DMS 273 (cell line): Measurements from ENCODE around the gene KRT14.
"Not testable (repeated sequence)": the region's sequence is repeated elsewhere in the genome, so short reads cannot be mapped to it uniquely, and the experiment has no call there.

ENCODE experiments used
- DNase-seq: peaks from one replicate; lab custom pipeline; 2025; ENCODE audit not compliant: unreplicated experiment; lab: John Stamatoyannopoulos, UW

The KRT14 gene

DNA sequence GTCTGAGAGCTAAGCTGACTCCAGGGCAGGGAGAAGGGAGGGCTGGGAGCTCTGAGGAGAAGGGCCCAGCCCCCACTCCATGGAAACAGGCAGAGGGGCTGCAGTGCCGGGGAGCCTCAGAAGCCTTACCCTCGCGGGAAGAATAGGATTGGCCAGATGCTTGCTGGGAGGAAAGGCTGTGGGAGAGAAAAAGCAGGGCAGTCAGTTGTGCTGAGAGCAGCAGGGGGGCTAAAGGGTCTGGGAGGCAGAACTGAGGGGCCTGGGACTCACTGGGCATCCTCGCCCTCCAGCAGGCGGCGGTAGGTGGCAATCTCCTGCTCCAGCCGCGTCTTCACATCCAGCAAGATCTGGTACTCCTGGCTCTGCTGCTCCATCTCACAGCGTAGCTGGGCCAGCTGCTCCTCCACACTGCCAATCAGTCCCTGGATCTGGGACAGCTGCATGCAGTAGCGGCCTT lies 23.4 kb upstream of the KRT14 start:
- peak; percentile 52 for DNase-seq

DNA sequence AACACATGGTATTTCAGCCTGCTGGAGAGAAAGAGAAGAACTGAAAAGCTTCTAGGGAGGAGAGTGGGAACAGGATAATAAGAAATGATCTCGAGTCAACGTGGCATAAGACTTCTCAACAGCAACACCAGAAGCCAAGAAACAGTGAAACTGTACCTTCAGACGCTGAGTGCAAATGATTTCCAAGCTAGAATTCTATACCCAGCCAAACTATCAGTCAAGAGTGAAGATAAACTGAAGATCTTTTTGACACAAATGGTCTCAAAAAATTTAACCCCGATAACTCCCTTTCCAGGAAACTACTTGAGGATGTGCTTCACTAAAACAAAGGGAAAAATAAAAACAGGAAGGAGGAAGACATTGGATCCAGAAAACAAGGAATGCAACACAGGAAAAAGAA lies 20.2 kb upstream of the KRT14 start:
- peak; percentile 10 for DNase-seq

DNA sequence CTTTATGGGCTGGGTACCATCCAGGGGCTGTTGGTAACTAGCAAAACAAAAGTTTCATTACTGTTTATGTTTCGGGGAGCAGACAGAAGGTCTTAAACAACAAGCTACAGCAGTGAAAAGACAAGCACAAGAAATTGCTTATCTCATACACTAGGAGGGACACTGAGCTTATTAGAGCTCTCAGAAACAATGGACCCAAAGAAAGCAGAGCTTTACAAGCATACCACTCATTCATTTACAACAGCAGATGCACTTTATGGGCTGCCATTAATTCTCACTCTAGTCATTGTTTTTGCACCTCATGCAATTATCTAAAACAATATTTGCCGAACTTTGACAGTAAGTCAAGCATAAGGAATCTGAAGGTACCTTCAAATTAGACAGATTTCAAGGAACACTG lies 15.8 kb upstream of the KRT14 start:
- no peak for DNase-seq

DNA sequence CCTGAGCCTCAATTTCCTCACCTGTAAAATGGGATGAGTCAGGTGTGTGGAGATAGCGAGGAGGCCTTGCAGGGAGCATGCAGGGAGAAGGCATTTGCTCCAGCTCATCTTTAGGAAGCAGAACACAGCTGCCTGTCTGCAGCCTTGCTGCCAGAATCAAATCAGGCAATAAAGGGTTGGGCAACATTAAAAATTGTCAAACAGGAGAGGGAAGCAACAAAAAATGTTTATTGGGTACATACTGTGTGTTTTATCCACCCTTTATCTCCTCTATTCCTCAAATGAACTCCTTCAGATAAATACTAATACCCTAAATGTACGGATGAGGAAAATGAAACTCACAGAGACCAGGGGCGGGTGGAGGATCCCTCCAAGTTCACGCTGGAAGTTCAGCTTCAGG lies 13.6 kb upstream of the KRT14 start:
- DNase-seq, result no peak

DNA sequence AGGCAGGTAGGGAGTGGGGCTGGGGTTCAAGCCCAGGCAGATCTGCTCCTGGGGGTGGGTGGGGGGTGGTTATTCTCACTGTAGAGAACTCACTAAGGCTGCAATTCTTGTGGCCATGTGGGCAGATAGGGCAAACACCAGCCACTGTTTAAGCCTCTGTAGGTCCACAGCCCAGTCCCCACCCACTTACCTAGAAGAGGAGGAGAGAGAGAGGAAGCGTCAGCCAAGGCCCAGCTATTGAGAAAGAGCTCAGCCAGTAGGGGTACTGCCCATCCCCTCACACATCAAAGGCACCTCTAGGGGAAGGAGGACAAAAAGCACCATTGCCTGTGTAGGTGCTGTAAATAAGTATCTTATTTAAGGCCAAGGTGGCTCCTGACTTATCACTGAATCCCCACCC lies 13.0 kb upstream of the KRT14 start:
- no peak for DNase-seq

DNA sequence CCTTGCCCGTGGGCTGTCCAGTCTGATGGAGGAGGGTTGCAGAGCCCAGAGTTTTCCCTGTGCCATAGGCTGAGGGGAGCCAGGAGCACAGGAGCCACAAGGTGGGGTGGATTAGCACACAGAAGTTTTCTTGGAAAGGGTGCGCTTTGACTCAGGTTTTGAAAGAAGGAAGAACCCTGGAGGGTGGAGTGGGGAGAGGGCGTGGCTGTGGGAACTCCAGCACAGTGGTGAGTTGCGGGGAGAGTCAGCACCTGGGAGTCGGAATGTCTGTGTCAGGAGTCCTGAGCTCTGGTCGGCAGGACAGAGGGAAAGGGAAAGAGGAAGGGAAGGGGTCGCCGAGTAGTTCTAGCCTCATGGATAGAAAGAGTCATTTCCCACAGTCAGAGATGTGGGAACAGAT lies 8.9 kb upstream of the KRT14 start:
- DNase-seq, result no peak

DNA sequence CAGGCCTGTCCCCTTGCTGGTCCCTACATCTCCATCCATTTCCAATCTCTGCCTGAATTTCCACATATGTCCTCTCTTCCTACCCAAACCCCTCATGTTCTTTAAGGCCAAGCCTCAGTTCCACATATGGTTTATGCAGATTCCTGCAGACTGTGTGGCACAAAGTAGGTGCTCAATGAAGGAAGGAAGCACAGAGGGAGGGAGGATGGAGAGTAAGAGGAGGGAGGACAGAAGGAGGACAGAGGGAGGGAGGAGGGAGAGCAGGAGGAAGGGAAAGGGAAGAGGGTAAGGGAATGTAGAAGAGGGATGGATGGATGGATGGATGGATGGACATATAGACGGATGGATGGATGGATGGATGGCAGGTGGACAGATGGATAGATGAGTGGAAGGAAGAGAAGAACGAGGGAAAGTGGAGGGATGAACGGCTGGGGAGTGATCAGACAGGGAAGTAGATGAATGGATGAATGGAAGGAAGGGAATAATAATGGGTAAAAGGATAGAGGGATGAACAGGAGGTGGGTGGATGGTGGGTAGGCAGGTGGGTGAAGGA lies 7.7 kb upstream of the KRT14 start:
- no peak for DNase-seq

DNA sequence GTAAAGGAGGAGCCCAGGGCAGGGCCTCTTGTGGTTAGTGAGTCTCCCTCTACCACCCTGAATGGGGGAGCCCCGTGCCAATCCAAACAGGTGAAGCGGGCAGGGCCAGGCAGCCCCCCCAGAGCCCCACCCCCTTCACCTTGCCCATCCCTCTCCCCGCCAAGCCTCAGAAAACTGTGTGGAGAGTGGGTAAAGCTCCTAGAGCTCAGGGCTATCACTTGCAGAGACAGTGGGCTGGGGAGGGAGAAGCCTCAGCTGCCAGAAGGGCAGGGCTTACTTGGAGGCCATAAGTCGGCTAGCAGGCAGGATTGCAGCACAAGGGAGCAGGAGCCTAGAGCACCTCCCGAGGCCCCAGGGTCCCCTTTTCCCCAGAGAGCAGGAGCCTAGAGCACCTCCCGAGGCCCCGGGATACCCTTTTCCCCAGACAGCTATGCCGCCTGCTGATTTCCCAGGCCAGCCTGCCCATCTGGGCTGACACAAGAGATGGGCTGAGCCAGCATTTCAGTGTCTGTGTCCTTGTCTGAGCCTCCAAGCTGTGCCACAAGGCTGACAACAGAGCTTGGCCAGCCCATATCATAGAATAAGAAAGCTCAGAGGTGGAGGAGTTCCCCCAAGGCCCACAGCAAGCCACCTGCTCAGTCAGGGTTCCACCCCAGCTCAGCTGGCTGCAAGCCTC lies 6.7 kb upstream of the KRT14 start:
- no peak for DNase-seq

DNA sequence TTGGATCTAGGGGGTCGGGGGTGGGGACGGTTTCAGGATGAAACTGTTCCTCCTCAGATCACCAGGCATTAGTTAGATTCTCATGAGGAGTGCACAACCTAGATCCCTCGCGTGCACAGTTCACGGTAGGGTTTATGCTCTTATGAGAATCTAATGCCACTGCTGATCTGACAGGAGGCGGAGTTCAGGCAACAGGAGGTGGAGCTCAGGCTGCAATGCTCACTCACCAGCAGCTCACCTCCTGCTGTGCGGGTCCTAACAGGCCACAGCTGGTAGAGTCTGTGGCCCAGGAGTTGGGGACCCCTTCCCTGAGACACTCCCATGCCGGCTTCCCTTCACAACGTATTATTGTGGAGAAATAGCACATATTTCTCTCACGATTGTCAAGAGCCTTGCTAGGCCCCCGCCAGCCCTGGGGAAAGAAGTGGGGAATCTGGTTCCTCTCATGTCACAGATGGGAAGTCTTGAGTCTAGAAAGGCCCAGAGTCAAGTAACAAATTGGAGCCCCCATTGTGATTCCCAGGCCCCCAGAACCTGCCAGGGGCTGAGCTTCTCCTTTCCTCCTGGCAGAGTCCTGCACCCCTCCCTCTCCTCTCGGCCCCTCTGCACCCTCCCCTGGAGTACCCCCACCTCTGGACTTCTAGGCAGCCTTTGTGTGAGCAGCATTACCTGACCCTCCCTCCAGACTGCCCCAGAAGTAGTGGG lies 6.1 kb upstream of the KRT14 start:
- DNase-seq, result no peak

DNA sequence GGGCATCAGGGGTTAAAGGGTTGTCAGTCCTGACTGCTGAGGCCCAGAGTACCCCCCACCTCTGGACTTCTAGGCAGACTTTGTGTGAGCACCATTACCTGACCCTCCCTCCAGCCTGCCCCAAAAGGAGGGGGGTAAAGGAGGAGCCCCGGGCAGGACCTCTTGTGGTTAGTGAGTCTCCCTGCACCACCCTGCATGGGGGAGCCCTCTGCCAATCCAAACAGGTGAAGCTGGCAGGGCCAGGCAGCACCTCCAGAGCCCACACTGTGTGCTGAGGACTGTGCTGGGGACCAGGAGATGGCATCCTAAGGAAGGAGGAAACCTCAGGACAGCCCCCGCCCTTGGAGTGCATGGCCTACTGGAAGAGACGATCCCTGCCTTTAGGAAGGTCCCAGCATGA lies 2.6 kb upstream of the KRT14 start:
- no peak for DNase-seq

DNA sequence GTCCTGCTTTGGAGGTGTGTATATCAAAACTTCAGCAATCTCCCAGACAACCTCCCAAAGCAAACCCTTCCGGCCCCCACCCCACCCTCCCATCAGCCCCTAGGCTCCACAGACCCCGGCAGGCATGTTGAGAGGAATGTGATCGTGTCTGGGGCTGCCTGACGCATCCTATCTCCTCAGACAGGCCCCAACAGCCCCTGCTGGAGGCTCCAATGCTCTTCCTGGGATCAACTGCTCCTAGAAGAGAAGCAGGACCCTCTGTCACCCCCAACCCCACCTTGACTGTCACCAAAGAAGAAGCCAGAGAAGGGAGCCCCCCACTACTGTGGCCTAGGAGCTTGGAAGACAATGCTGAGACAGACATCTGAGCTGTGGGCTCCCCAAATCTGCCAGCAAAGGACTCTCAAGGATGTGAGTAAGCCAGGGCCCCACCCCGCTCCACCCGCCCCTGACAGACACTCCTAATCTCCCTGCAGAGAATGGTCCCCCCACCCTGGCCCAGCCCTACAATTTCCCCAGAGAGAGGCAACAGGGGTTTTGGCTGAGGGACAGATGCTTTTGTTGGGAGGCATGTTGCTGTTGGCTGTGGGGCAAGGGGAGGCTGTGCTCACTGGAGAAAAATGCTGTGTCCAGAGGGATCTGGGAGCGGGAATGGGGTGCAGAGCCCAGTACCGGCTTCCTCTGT lies 1.6 kb upstream of the KRT14 start:
- no peak for DNase-seq

DNA sequence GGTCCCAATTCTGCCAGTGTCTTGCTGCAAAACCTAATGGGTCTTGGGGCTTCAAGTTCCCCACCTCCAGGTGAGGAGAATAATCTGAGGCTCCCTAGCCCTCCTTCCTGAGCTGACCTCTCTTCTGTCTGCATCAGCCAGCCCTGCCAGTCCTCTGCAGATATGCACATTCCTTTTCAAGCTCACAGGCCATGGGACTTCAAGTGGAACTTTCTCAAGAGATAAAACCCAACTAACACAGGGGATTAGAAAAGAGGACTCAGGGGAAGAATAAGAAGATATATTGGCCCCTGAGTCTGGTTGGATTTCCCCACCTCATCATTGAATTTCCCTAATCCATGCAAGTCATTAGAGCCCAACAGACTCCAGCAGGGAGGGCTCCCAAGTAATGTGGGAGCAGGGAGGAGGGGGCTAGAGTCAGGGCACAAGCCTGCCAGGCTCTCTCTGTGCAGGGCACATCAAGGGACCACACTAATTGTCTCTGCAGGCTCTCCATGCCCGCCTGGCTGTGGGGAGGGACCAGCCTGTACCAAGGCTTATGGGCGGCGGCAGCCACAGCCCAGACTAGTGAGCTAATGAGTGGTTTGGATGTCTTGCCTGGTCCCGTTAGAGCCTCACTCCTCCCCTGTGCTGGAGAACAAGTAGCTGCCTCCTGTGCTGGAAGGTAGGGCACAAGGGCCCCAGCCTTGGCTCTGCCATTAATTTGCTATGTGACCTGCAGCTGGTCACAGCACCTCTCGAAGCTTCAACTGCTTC lies 1.2 kb downstream of the KRT14 start:
- DNase-seq, result no peak

DNA sequence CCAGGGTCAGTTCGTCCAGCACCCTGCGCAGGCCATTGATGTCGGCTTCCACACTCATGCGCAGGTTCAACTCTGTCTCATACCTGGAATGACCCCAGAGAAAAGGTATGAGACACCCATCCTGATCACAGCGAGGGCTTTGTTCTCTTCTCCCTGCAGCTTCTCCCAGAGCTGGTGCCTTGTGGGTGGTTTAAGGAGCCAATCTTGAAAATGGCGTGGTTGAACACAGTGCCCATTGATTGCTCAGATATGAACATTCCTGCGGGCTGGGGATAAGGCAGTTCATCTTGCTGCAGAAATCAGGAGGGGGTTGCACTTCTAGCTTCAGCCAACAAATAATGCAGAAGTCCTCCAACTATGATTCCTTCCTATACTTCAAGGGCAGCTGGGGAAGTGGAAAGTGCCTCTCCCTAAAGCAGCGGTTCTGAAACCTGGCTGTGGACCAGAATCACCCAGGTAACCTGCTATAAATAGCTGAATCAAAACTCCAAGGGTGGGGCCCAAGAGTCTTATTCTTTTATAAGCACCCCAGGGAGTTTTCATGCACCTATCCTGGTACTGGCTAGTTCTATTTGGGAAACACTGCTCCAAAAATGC lies 2.3 kb downstream of the KRT14 start:
- not testable (repeated sequence) for DNase-seq

DNA sequence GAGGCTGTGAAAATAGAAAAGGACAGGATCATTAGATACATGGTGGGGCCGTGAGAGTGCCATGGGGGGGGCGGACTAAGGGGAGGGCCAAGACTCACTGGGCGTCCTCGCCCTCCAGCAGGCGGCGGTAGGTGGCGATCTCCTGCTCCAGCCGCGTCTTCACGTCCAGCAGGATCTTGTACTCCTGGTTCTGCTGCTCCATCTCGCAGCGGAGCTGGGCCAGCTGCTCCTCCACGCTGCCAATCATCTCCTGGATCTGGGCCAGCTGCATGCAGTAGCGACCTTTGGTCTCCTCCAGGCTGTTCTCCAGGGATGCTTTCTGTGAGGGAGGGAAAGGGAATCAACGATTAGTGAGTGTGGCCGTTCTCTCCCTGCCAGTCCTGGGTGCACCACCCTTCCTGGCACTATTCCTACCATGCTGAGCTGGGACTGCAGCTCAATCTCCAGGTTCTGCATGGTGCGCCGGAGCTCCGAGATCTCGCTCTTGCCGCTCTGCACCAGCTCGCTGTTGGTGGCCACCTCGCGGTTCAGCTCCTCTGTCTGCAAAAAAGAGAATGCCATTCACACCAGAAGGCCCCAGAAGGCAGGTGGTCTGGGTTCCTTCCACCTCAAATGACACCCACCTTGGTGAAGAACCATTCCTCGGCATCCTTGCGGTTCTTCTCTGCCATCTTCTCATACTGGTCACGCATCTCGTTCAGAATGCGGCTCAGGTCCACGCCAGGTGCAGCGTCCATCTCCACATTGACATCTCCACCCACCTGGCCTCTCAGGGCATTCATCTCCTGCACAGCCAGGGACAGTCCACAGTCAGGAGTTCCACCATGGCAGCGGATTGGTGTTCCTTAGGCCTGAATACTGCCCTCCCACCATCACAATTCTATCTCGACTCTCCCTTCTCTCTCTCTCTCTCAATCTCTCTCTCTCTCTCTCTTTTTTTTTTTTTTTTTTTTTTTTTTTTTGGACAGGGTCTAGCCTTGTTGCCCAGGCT lies 3.3 kb downstream of the KRT14 start:
- DNase-seq, result peak; percentile 66

DNA sequence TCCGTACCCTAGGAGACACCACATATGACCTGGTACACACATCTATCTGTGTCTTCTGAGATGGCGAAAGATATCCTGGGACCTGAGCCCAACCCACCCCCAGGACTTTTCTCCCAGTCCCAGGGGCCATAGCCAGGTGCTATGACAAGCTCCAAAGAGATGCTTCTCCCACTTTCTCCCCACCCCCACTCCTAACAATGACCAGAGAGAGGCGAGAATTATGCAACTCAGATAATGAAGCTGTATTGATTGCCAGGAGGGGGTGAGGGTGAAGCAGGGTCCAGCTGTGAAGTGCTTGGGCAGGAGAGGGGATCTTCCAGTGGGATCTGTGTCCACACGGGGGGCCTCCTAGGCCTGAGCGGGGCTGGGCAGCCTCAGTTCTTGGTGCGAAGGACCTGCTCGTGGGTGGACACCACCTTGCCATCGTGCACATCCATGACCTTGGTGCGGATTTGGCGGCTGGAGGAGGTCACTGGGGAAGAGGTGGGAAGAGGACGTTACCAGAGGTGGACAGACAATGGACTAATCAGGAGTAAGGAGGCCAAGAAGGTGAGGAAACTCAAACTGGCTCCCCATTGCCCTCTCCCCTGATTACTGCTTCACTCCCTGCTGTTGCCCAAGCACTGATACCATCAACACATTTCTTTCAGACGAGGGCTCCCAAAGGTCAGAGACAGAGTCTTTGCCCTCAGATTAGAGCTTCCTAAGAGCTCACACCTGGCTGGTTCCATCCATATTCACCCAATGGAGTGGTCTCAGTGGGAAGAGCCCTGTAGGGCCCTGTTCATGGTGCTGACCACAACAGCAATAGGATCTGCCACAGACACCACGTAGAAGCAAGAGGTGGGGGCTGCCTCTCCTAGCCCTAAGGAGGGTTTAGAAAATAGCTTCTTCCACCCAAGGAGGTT lies 4.4 kb downstream of the KRT14 start:
- not testable (repeated sequence) for DNase-seq

DNA sequence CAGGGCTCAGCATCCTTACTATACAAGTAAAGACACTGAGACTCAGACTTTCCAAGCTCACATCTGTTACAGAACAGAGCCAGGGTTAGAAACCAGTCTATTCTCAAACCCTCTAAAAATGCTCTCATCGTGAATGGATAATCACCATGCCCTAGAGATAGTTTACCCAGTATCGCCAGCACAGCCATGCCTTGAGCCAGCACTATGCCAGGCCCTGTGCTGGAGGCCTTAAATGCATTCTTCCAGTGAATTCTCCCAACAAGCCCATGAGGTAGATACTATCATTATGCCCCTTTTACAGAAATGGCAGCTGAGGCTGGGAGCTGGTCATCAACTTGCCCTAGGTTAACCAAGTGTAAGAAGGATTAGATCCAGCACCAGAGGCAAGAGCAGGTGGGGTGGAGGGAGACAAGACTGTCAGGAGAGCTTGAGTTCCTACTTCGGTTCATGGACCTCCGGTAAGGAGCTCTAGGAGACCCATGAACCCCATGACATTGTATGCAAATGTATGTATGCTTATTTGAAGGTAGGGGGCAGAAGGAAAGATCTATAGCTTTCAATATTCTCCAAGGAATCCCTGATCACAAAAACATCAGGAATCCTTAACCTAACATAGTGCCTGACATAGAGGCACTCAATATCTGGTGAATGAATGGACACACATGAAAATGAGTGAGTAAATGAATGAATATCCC lies 5.2 kb downstream of the KRT14 start:
- DNase-seq, result no peak

DNA sequence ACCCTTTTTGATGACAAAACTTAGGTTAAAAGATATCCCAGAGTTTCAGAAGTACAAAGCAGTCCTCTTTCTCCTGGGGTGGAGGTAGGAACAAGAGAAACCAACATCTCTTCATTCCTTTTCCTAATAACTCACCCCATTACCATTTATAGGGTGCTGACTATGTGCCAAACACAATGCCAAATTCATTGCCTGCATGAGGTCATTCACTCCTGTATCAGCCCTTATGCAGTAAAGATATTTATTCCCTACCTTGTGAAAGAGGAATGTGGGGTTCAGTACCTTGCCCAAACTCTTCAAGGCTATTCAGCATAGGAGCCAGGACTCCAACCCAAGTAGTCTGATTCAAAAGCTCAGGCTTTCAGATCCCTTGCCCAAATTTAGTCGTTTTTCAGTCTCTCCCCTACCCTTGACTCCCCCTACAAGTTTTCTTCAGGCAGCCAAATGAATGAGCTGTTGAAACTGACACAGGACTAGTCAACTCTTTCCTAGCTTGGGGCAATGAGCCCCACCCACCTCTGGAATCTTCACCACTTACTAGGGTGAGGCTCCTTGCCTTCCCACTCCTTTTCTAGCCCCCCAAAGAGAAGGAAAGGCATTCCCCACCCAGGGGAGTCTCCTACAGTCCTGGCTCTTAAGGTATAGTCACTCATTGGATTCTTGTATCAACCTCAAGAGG lies 5.9 kb downstream of the KRT14 start:
- DNase-seq, result no peak

DNA sequence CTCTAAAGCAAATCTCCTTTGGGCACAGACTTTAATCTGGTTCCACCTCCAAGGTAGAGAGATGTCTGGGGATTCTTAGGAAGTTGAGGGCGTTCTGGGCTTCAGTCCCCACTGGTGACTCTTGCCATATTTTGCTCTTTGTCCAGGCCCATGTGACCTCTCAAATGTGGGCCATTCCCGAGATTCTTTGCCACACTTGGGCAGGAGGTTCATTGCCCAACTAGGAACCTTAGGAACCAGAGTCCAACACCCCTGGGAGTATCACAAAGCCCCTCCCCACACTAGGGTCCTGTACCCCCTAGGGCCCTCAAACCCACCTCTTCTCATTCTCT lies 6.5 kb downstream of the KRT14 start:
- no peak for DNase-seq
